GM12878 (cell line): ENCODE results near the gene ZNF554.

Experiments
- EP300 ChIP-seq, 2 experiments: fragments of 150-350 bp in 1 of 2; IDR thresholded peaks; 2 replicates each; pipeline ENCODE4 v1.6.1; 2011 to 2012; ENCODE audit warnings: low read depth in 2 of 2, low read length in 2 of 2, borderline replicate concordance in 1 of 2, improper control_type of control experiment in 1 of 2, inconsistent platforms in 1 of 2; ENCODE audit not compliant: control insufficient read depth in 1 of 2
- EZH2 ChIP-seq: IDR thresholded peaks from 2 replicates; pipeline ENCODE4 v1.6.1; 2012; ENCODE audit warnings: low read depth, mild to moderate bottlenecking, control low read depth, inconsistent platforms, low read length, borderline replicate concordance; ENCODE audit not compliant: control insufficient read depth
- TF ChIP-seq, protein P1 (sequence below): fragments of 450-650 bp; IDR thresholded peaks from 2 replicates; pipeline ENCODE4 v1.6.1; 2018; ENCODE audit warnings: mild to moderate bottlenecking, low read depth, moderate library complexity; ENCODE audit not compliant: partially characterized antibody

DNA sequence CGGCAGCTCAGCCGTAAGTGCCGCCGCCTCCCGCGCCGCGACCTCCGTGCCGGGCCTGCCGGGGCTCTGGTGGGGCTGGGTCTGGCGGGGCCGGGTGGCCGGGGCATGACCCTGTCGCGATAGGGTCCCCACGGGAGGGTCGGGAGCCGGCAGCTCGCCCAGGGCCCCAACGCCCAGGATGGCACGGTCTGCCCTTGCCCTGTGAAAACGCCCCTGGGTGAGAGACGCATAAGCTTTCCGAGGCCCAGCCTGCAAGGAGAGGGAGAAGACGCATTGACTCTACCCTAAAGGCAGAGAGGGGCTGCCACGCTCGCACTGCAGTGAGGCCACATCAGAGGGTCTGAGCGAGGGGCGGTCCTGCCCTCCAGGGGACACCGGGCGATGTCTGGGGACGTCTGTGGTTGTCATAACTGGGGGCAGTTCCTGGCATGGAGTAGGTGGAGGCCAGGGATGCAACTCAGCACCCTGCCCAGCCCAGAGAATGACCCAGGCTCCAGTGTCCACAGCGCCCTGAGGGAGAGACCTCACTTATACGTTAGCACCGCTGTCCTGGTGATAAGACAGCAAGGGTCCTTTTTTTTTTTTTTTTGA, 539 bp downstream of the ZNF554 start:
- TF ChIP-seq EZH2: no peak
- TF ChIP-seq EP300 (IDR thresholded peaks at IDR 0.05; ENCODE audit: borderline replicate concordance in 1 of 2, control insufficient read depth in 1 of 2, low read depth in 2 of 2, low read length in 2 of 2): no peak
- TF ChIP-seq, protein P1, sequence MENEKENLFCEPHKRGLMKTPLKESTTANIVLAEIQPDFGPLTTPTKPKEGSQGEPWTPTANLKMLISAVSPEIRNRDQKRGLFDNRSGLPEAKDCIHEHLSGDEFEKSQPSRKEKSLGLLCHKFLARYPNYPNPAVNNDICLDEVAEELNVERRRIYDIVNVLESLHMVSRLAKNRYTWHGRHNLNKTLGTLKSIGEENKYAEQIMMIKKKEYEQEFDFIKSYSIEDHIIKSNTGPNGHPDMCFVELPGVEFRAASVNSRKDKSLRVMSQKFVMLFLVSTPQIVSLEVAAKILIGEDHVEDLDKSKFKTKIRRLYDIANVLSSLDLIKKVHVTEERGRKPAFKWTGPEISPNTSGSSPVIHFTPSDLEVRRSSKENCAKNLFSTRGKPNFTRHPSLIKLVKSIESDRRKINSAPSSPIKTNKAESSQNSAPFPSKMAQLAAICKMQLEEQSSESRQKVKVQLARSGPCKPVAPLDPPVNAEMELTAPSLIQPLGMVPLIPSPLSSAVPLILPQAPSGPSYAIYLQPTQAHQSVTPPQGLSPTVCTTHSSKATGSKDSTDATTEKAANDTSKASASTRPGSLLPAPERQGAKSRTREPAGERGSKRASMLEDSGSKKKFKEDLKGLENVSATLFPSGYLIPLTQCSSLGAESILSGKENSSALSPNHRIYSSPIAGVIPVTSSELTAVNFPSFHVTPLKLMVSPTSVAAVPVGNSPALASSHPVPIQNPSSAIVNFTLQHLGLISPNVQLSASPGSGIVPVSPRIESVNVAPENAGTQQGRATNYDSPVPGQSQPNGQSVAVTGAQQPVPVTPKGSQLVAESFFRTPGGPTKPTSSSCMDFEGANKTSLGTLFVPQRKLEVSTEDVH: no peak
